A673 (cell line): ENCODE measurements around the gene CYP4F11. TPM values are rescaled to one million over a fixed set of nuclear protein-coding genes. Genes with fewer than 3 reads are reported as not detected.
A peak's percentile ranks its signal among the peaks of the same experiment; 100 is the strongest.

Experiments
- Bru-seq: library from RNA; stranded (reverse); fragments of 400-500 nt; gene quantifications from one replicate; lab custom pipeline; 2021; lab: Mats Ljungman, UMichigan
- BruChase-seq, 2 experiments: library from RNA; stranded (reverse); fragments of 400-500 nt; gene quantifications; one replicate each; lab custom pipeline; 2021; lab: Mats Ljungman, UMichigan
- BruUV-seq: library from RNA; stranded (reverse); fragments of 400-500 nt; replicated peaks from 2 replicates; lab custom pipeline; 2021; lab: Mats Ljungman, UMichigan
- CTCF ChIA-PET: fragments of 300-600 bp; sonication (Branson Sonifier 250); formaldehyde crosslinking; loops from one replicate; lab custom pipeline; 2022; ENCODE audit warnings: antibody characterized with exemption; lab: Charles Lee
- POLR2A ChIA-PET: fragments of 300-600 bp; sonication (Branson Sonifier 250); formaldehyde crosslinking; loops from one replicate; lab custom pipeline; 2022; ENCODE audit warnings: antibody characterized with exemption; ENCODE audit not compliant: low non-redundant PET; lab: Charles Lee
- DNase-seq: peaks from one replicate; pipeline ENCODE4 v3.0.0-alpha.2; 2015; ENCODE audit warnings: low spot score
- H3K27ac ChIP-seq: fragments of 200-600 bp; sonication (generic); 2 replicates; pipeline ENCODE4 v1.5.1; 2016; ENCODE audit warnings: mixed run types, low read depth, mild to moderate bottlenecking, mixed read lengths, antibody characterized with exemption, low read length; ENCODE audit not compliant: poor library complexity, severe bottlenecking
- H3K27me3 ChIP-seq: fragments of 200-600 bp; sonication (generic); replicated peaks from 2 replicates; pipeline ENCODE4 v1.6.1; 2017; ENCODE audit warnings: mixed run types, low read depth, mild to moderate bottlenecking, mixed read lengths, antibody characterized with exemption, low read length; ENCODE audit not compliant: insufficient read depth, poor library complexity
- H3K36me3 ChIP-seq: fragments of 200-600 bp; sonication (generic); 2 replicates; pipeline ENCODE4 v1.6.1; 2016; ENCODE audit warnings: mixed run types, mild to moderate bottlenecking, mixed read lengths, antibody characterized with exemption, low read length; ENCODE audit not compliant: insufficient read depth, poor library complexity, severe bottlenecking
- H3K4me1 ChIP-seq: fragments of 200-600 bp; sonication (generic); 2 replicates; pipeline ENCODE4 v1.6.1; 2017; ENCODE audit warnings: mixed run types, mild to moderate bottlenecking, mixed read lengths, antibody characterized with exemption, low read length; ENCODE audit not compliant: insufficient read depth, poor library complexity, severe bottlenecking
- H3K4me3 ChIP-seq: fragments of 200-600 bp; sonication (generic); 2 replicates; pipeline ENCODE4 v1.5.1; 2016; ENCODE audit warnings: low read depth, mixed run types, mild to moderate bottlenecking, mixed read lengths, low read length; ENCODE audit not compliant: poor library complexity, severe bottlenecking
- H3K9me3 ChIP-seq: fragments of 200-600 bp; sonication (generic); 2 replicates; pipeline ENCODE4 v1.6.1; 2016; ENCODE audit warnings: mixed run types, low read depth, mild to moderate bottlenecking, mixed read lengths, antibody characterized with exemption, low read length; ENCODE audit not compliant: poor library complexity, severe bottlenecking
- CTCF ChIP-seq: fragments of 300-800, 200-600 bp; sonication (generic); conservative IDR thresholded peaks from 2 replicates; pipeline ENCODE4 v1.5.1; 2017; ENCODE audit warnings: low read depth, mild to moderate bottlenecking, antibody characterized with exemption, low read length, moderate library complexity, mixed read lengths
- EZH2 ChIP-seq: fragments of 200-600 bp; sonication (generic); IDR thresholded peaks from 2 replicates; pipeline ENCODE4 v1.6.1; 2017; ENCODE audit warnings: borderline replicate concordance, low read depth, mild to moderate bottlenecking, mixed read lengths, antibody characterized with exemption, low read length; ENCODE audit not compliant: poor library complexity, severe bottlenecking
- intact Hi-C: fragments of 100-400 bp; cut with micrococcal nuclease; formaldehyde crosslinking; loops from one replicate; pipeline ENCODE4 v1.10.0; 2022; ENCODE audit not compliant: unreplicated experiment
- long read RNA-seq: library from polyadenylated mRNA; stranded (forward); transcript quantifications from one replicate; pipeline ENCODE4 v2.0.0, GENCODE V29; 2022
- total RNA-seq: library from RNA; stranded (reverse); gene quantifications from 2 replicates; pipeline ENCODE4 v1.2.3, GENCODE V29; 2021

Gene CYP4F11, protein sequence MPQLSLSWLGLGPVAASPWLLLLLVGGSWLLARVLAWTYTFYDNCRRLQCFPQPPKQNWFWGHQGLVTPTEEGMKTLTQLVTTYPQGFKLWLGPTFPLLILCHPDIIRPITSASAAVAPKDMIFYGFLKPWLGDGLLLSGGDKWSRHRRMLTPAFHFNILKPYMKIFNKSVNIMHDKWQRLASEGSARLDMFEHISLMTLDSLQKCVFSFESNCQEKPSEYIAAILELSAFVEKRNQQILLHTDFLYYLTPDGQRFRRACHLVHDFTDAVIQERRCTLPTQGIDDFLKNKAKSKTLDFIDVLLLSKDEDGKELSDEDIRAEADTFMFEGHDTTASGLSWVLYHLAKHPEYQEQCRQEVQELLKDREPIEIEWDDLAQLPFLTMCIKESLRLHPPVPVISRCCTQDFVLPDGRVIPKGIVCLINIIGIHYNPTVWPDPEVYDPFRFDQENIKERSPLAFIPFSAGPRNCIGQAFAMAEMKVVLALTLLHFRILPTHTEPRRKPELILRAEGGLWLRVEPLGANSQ
- total RNA-seq: 0.13 TPM in 1 of 2 replicates, not detected in the other
- Bru-seq, nascent RNA: percentile 10 among the genes with signal in this experiment
- percentile 4 among the genes with signal in this experiment for BruChase-seq, experiment 1, labeled RNA remaining after a 2-hour chase
- BruChase-seq, experiment 2, labeled RNA remaining after a 6-hour chase: percentile 4 among the genes with signal in this experiment
- long read RNA-seq: 0 reads

DNA sequence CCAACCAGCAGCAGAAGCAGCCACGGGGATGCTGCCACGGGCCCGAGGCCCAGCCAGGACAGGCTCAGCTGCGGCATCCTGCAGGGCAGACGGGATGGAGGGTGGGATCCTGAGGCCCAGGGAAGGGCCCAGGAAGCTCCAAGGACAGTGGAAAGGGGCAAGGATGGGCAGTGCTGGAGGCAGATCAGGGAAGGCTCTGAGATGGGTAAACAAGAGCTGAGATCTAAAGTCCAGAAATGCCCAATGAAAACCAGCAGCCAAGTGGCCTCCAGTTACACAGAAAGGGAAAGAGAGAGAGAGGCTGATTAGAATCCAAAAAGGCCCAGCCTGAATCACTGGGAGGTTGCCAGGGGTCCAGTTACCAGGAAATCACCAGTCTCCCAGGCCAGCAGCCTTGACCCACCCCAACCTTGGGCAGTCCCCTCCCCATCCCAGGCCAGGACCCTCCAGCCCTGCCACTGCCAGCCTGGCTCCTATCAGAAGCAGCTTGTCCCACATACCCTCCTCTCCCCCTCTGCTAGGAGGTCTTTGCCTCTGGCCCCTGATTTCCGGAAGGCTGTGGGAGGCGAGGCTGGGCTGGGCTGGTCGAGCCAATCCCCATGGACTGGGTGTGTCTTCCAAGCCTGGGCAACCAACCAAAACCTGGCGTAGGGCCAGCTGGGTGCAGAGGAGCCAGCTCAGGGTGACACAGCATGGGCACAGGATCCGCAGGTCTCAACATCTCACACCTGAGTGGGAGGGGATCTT is at the start of gene CYP4F11:
TSS of gene CYP4F11 (minus strand) at position 198 of the 747 bp plus-strand sequence. CDS start at position 77, 121 bp downstream.
- DNase-seq: peak; percentile 44
- no peaks in the 10 kb centered on the region for H3K4me1 ChIP-seq
- intact Hi-C loops: no loop called here
- H3K4me3 ChIP-seq: no peak within 1 kb of the TSS
- no TSS peak for BruUV-seq
- no peaks in the 10 kb centered on the region for H3K9me3 ChIP-seq
- TF ChIP-seq CTCF (no peak), EZH2 (no peak)
- no peaks in the 10 kb centered on the region for H3K36me3 ChIP-seq
- ChIA-PET POLR2A (no interaction called here), CTCF (no interaction called here)
- peaks cover 13% of the 10 kb centered on the region for H3K27me3 ChIP-seq
- H3K27ac ChIP-seq: no peak within 1 kb of the TSS

DNA sequence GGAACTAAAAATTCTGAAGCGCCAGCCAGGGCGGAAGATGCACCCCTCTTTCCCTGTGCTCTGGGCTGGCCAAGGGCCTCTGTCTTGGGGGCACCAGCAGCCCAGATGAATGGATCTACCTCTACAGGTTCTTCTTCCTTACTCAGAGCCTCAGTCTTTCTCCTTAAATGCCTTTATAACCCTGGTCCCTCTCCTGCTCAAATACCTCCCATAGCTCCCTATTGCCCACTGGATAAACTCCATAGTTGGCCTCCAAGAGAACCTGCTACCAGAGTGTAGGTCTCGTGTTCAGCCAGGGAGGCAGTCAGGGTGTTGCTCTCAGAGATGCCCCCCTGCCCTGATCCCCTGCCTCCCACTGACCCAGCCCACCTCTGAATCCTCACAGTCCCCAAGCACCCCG is 45.0 kb upstream of the CYP4F11 start:
- no peak for DNase-seq
- H3K4me3 ChIP-seq: no peak overlapping the region
- intact Hi-C loops: no loop called here
- CTCF ChIA-PET: no interaction called here
- POLR2A ChIA-PET: no interaction called here
- H3K4me1 ChIP-seq: no peaks in the 10 kb centered on the region
- no peak overlapping the region for H3K27ac ChIP-seq
- H3K9me3 ChIP-seq: no peaks in the 10 kb centered on the region
- no peaks in the 10 kb centered on the region for H3K36me3 ChIP-seq
- peaks cover 3% of the 10 kb centered on the region for H3K27me3 ChIP-seq
- BruUV-seq: no TSS peak
- TF ChIP-seq CTCF (no peak), EZH2 (no peak)

GRCh38 chr19:15977690-15978089 is 43.4 kb upstream of the CYP4F11 start:
- H3K36me3 ChIP-seq: no peaks in the 10 kb centered on the region
- TF ChIP-seq EZH2 (no peak), CTCF (no peak)
- H3K27ac ChIP-seq: no peak overlapping the region
- ChIA-PET CTCF (no interaction called here), POLR2A (no interaction called here)
- DNase-seq: no peak
- H3K27me3 ChIP-seq: peaks cover 3% of the 10 kb centered on the region
- intact Hi-C loops: no loop called here
- no peaks in the 10 kb centered on the region for H3K4me1 ChIP-seq
- no TSS peak for BruUV-seq
- no peaks in the 10 kb centered on the region for H3K9me3 ChIP-seq
- no peak overlapping the region for H3K4me3 ChIP-seq
